ENCODE data around the gene HJV. TPM values are rescaled to one million over a fixed set of nuclear protein-coding genes. Genes with fewer than 3 reads are reported as not detected.
A peak's percentile ranks its signal among the peaks of the same experiment; 100 is the strongest.

HJV gene
- total RNA-seq, 1 donor from 2014 or later = not detected

- DNase-seq = no peak
Observed at GRCh38 chr1:145992958-145993617, 28.4 kb downstream of the HJV start.

- no peak for DNase-seq
Observed at GRCh38 chr1:145992502-145992936, 29.0 kb downstream of the HJV start.

- DNase-seq = no peak
Observed at GRCh38 chr1:145991735-145992412, 29.7 kb downstream of the HJV start.

DNA sequence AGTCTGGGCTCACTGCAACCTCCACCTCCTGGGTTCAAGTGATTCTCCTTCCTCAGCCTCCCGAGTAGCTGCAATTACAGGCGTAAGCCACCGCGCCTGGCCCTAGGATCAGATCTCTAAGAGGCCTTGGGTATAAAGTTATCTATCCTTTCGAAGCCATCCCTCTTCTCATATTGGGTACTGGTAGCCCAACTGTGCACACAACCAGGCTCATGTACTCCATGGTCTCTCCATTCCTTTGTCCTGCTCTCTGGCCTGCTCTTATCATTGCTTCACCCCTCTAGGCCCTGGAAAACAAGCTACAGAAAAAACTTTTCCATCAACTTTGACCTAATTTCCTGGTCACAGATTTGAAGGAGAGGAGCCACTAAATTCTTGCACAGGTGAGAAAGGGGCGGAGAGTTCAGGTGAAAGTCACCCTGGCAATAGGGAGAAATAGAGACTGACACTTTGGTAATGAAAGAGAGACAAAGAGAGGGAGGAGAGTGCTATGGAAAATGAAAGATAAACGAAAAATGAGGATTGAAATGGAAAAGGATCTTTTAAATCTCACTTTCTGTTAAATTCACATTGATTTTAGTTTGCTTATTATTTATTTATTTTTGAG, 31.2 kb downstream of the HJV start:
- no peak for DNase-seq

- no peak for DNase-seq
Observed at GRCh38 chr1:145988773-145989172, 32.8 kb downstream of the HJV start.

- DNase-seq = no peak
Observed at GRCh38 chr1:145987926-145988325, 33.6 kb downstream of the HJV start.

DNA sequence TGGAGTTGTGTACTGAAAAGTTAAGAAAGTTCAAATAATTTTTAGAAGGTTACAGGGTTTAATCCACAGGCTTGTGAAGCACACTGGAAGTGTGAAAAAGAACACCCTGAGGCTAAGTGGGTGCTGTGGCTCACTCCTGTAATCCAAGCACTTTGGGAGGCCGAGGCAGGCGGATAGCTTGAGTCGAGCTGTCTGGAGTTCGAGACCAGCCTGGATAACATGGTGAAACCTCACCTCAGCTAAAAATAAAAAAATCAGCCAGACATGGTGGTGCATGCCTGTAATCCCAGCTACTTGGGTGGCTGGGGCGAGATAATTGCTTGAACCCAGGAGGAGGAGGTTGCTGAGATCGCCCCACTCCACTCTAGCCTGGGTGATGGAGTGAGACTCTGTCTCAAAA, 35.0 kb downstream of the HJV start:
- no peak for DNase-seq

DNA sequence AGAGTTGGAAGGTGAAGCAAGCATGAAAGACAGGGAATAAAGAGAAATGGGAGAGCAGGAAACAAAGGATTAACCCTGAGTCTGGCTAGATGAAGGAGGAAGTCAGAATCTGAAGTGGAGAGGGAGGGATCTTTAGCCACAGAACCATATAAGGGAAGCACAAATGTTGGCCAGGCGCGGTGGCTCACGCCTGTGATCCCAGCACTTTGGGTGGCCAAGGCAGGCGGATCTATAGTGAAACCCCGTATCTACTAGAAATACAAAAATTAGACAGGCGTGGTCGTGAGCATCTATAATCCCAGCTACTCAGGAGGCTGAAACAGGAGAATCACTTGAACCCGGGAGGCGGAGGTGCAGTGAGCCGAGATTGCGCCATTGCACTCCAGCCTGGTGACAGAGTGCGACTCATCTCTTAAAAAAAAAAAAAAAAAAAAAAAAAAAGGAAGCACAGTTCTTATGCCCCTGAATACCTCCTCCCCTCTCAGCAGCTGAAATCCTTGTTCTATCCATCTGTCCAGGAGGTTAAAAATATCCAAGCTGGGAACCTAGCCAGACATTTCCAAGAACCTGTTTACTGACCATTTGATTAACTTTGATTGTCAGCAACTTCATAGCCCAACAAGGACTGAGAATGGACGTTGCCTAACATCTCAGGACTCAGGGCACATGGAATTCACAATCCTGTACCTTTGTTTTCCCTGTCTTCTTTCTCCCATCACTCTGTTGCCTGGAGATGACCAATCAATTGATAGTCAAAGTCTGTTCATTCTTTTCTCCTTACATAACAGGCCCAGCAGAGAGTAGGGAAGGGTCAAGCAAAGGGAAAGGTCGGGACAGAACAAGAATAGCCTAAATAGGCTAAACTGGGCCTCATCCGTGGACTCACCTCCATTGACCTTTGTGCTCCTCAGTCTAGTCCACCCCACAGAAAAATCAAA, 35.8 kb downstream of the HJV start:
- peak; percentile 40 for DNase-seq

DNA sequence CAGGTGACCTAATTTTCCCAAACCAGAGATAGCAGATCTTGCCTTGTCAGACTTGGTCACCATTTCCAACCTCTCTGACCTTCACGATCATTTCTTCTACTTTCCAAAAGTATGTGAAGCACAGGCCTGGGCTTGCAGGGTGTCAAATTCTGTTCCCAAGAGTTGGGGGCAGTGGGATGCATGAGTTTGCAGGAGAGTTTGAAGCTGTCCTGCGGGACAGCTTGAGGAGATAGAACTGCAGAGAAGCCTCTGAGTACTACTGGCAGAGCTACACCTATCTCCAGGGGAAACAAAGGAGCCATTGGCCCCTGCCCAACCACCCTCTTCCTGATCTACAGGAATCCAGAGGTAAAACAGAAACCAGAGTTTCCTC, 36.4 kb downstream of the HJV start:
- no peak for DNase-seq

DNA sequence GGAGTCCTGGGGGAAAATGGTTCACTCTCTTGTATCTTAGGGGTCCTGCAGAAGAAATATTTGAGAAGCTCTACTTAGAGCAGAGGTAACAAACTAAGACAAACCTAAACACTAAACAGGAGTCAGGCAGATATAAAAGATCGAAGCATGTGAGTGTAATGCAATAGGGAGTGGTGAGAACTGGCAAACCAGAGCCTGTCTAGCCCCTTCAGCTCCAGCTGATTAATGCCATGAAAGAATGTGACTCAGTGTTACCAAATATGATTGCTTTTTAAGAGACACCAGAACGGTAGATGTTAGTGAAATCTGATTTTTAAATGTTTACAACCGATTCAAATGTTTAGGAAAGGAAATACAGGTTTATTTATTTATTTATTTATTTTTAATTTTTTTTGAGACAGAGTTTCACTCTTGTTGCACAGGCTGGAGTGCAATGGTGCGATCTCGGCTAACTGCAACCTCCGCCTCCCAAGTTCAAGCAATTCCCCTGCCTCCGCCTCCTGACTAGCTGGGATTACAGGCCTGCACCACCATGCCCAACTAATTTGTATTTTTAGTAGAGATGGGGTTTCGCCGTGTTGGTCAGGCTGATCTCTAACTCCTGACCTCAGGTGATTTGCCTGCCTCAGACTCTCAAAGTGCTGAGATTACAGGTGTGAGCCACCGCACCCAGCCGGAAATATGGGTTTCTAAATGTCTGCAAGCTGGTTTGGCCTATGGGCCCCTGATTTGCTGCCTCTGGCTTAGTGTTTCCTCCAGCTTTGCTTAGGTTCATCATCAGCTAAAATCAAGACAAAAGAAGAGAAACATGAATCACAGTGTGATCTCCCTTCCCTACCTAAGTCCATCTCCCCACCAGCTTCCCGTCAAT, 37.3 kb downstream of the HJV start:
- DNase-seq = no peak

DNA sequence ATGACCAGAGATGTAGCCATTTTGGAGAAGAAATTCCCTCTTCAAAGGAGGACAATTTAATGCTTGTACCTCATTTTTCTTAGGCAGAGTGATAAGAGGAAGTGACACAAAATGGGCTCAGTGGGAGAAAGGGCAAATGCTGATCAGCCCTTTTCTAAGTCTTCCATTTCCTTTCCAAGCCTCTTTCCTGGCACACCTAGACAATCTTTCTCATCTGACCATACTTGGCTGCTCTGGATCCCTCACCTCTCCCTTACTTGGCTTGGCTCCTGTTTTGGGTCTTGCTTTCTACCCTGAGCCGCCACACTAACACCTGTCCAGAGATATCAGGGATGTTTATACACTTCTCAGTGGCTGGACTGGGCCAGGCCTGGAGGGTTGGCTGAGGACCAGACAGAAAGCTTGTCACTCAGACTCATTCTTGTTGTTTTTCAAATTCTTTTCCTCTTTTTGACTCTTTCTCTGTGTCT, 38.3 kb downstream of the HJV start:
- no peak for DNase-seq

- DNase-seq = peak; percentile 73
Observed at GRCh38 chr1:145982010-145982723, 39.4 kb downstream of the HJV start.

- DNase-seq = peak; percentile 39
Observed at GRCh38 chr1:145980457-145980994, 41.0 kb downstream of the HJV start.

- DNase-seq = peak; percentile 63
Observed at GRCh38 chr1:145979746-145980456, 41.6 kb downstream of the HJV start.

- peak; percentile 98 for DNase-seq
Observed at GRCh38 chr1:145978854-145979745, 42.4 kb downstream of the HJV start.

DNA sequence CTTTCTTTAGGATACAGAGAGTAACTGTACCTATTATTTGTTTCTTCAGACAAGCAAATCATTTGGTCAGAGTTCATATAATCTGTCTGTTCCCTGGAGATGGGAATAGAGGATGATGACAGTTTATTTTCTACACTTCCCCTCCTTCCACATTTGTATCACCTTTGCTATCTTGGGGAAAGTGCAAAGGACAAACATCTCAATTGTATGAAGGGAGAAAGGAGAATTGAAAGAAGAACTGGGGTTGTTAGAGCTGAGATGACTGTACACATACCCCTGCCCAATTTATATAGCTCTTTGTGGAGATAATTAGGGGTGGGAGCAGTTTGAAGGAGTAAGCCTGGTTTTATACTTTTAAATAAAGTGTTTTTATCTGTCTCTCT, 43.1 kb downstream of the HJV start:
- no peak for DNase-seq

- peak; percentile 91 for DNase-seq
Observed at GRCh38 chr1:145977486-145978470, 43.8 kb downstream of the HJV start.

DNA sequence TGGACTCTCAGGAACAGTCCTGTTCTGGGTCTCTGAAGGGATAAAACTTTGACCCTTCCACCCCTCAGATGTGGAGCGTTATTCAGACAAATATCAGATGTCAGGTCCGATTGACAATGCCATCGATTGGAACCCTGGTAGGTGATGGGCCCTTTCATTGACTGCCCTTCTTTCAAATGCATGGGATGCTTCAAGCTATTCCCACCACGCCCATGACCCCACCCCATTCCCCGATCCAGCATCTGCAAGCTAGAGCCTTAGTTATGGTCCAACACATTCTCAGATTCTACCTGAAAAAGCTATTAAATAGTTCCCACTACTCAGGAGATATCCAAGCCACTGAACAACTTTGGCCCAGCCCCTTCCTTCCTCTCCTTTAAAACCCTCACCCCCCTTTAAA, 44.5 kb downstream of the HJV start:
- no peak for DNase-seq
